Measurements from ENCODE around the gene ABCG8.

The ABCG8 gene

GRCh38 chr2:43798300-43798699 lies 40.5 kb upstream of the ABCG8 start:
- H3K4me3 ChIP-seq (ENCODE audit: low read length), result no peak overlapping the region
- TF ChIP-seq CTCF (conservative IDR thresholded peaks at IDR 0.05; ENCODE audit: low read depth, low read length), result peak; percentile 22
- DNase-seq (ENCODE audit: low read depth), result no peak

GRCh38 chr2:43800894-43801293 lies 37.9 kb upstream of the ABCG8 start:
- H3K4me3 ChIP-seq (ENCODE audit: low read length), result no peak overlapping the region
- no peak for DNase-seq (ENCODE audit: low read depth)
- no peak for TF ChIP-seq CTCF (conservative IDR thresholded peaks at IDR 0.05; ENCODE audit: low read depth, low read length)

GRCh38 chr2:43802135-43802534 lies 36.6 kb upstream of the ABCG8 start:
- no peak for DNase-seq (ENCODE audit: low read depth)
- TF ChIP-seq CTCF (conservative IDR thresholded peaks at IDR 0.05; ENCODE audit: low read depth, low read length), result no peak
- no peak overlapping the region for H3K4me3 ChIP-seq (ENCODE audit: low read length)

GRCh38 chr2:43803113-43803512 lies 35.7 kb upstream of the ABCG8 start:
- no peak for DNase-seq (ENCODE audit: low read depth)
- TF ChIP-seq CTCF (conservative IDR thresholded peaks at IDR 0.05; ENCODE audit: low read depth, low read length), result no peak
- no peak overlapping the region for H3K4me3 ChIP-seq (ENCODE audit: low read length)

GRCh38 chr2:43806719-43807031 lies 32.1 kb upstream of the ABCG8 start:
- TF ChIP-seq CTCF (conservative IDR thresholded peaks at IDR 0.05; ENCODE audit: low read depth, low read length), result no peak
- DNase-seq (ENCODE audit: low read depth), result no peak
- H3K4me3 ChIP-seq (ENCODE audit: low read length), result no peak overlapping the region

- DNase-seq (ENCODE audit: low read depth), result no peak
- H3K4me3 ChIP-seq (ENCODE audit: low read length), result no peak overlapping the region
- TF ChIP-seq CTCF (conservative IDR thresholded peaks at IDR 0.05; ENCODE audit: low read depth, low read length), result no peak
Measured at GRCh38 chr2:43810452-43810851, 28.3 kb upstream of the ABCG8 start.

- no peak for DNase-seq (ENCODE audit: low read depth)
- no peak overlapping the region for H3K4me3 ChIP-seq (ENCODE audit: low read length)
- no peak for TF ChIP-seq CTCF (conservative IDR thresholded peaks at IDR 0.05; ENCODE audit: low read depth, low read length)
Measured at GRCh38 chr2:43810888-43811287, 27.9 kb upstream of the ABCG8 start.
